Hepatocyte (in vitro differentiated cells): ENCODE measurements around the gene LHPP. TPM values are rescaled to one million over a fixed set of nuclear protein-coding genes. Genes with fewer than 3 reads are reported as not detected.
"Not testable (repeated sequence)": the region's sequence is repeated elsewhere in the genome, so short reads cannot be mapped to it uniquely, and the experiment has no call there.

Experiments used
- DNase-seq: peaks from one replicate; pipeline ENCODE4 v3.0.0-alpha.2; 2016; ENCODE audit warnings: low spot score
- H2AFZ ChIP-seq: fragments of 200-600 bp; sonication (generic); 2 replicates; pipeline ENCODE4 v1.6.0; 2016; ENCODE audit warnings: antibody characterized with exemption, mild to moderate bottlenecking
- H3K27ac ChIP-seq: fragments of 200-600 bp; sonication (generic); 2 replicates; pipeline ENCODE4 v1.5.1; 2016; ENCODE audit warnings: mild to moderate bottlenecking
- H3K27me3 ChIP-seq: fragments of 200-600 bp; sonication (generic); 2 replicates; pipeline ENCODE4 v1.6.1; 2016
- H3K36me3 ChIP-seq: fragments of 200-600 bp; sonication (generic); replicated peaks from 2 replicates; pipeline ENCODE4 v1.5.1; 2016; ENCODE audit warnings: low read depth; ENCODE audit not compliant: insufficient read depth
- H3K4me1 ChIP-seq: fragments of 200-600 bp; sonication (generic); 2 replicates; pipeline ENCODE4 v1.5.1; 2016; ENCODE audit warnings: mild to moderate bottlenecking, moderate library complexity; ENCODE audit not compliant: insufficient read depth
- H3K4me2 ChIP-seq: fragments of 200-600 bp; sonication (generic); 2 replicates; pipeline ENCODE4 v1.6.0; 2016
- H3K4me3 ChIP-seq: fragments of 200-600 bp; sonication (generic); 2 replicates; pipeline ENCODE4 v1.5.1; 2016; ENCODE audit warnings: mild to moderate bottlenecking
- H3K79me2 ChIP-seq: fragments of 200-600 bp; sonication (generic); 2 replicates; pipeline ENCODE4 v1.6.0; 2017; ENCODE audit warnings: mild to moderate bottlenecking
- H3K9me2 ChIP-seq: fragments of 200-600 bp; sonication (generic); replicated peaks from 2 replicates; pipeline ENCODE4 v1.6.0; 2017; ENCODE audit warnings: mild to moderate bottlenecking; ENCODE audit not compliant: insufficient read depth
- H3K9me3 ChIP-seq: fragments of 200-600 bp; sonication (generic); 2 replicates; pipeline ENCODE4 v1.5.1; 2016; ENCODE audit warnings: low read depth, mild to moderate bottlenecking
- H4K20me1 ChIP-seq: fragments of 200-600 bp; sonication (generic); 2 replicates; pipeline ENCODE4 v1.6.0; 2016; ENCODE audit warnings: mild to moderate bottlenecking; ENCODE audit not compliant: insufficient read depth, poor library complexity, severe bottlenecking
- EZH2 ChIP-seq: fragments of 200-600 bp; sonication (generic); IDR thresholded peaks from 2 replicates; pipeline ENCODE4 v1.6.1; 2016; ENCODE audit warnings: antibody characterized with exemption, mild to moderate bottlenecking, borderline replicate concordance
- EZH2phosphoT487 ChIP-seq: fragments of 200-600 bp; sonication (generic); IDR thresholded peaks from one replicate; pipeline ENCODE4 v1.6.1; 2018; ENCODE audit warnings: antibody characterized with exemption, mild to moderate bottlenecking, low read depth, moderate library complexity; ENCODE audit not compliant: unreplicated experiment, severe bottlenecking
- WGBS: methylation state at CpG from one replicate; pipeline ENCODE4 v1.1.6; 2016; ENCODE audit warnings: low lambda C conversion rate; ENCODE audit errors: missing lambda C conversion rate; 5-methylcytosine and 5-hydroxymethylcytosine counted together
- polyA plus RNA-seq: library from polyadenylated mRNA; unstranded; fragments of >200 nt; fragmentation: Nextera tagmentation; extraction: Ambion mirVana; gene quantifications from 2 replicates; pipeline ENCODE4 v1.2.1, GENCODE V29; 2016
- total RNA-seq: library from RNA; depleted of rRNA; stranded (reverse); fragments of >200 nt; gene quantifications from 2 replicates; pipeline ENCODE4 v1.2.3, GENCODE V29; 2014
- TF ChIP-seq, protein P1 (sequence below): fragments of 200-600 bp; sonication (generic); IDR thresholded peaks from 2 replicates; pipeline ENCODE4 v1.5.1; 2016; ENCODE audit warnings: antibody characterized with exemption, mild to moderate bottlenecking; ENCODE audit not compliant: poor library complexity

The LHPP gene
- total and polyA plus RNA-seq, 2 experiments from 2014 or later, result 29.4 to 30.3 TPM

DNA sequence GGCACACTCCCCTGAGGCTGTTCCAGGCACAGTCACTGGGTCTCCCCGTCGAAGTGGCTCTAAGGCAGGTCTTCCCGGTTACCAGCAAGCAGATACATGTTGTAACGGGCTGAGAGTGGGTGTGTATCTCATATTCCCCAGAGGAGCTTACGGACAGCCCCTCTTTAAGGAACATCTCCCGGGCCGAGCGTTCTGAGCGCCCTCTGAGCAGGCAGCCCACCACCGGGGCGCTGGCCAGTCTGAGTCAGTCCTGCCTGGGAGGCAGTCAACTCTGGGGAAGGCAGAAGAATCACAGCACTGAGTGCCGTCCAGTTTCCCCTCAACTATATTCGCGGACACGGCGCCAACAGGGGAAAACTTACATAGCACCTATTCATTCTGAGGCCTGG lies 117.4 kb downstream of the LHPP start:
- Histone ChIP-seq H3K9me2 (no peaks in the 10 kb centered on the region), H3K36me3 (no peaks in the 10 kb centered on the region), H3K27ac (no peak overlapping the region), H2AFZ (no peak overlapping the region), H3K4me2 (no peak overlapping the region), H3K9me3 (no peaks in the 10 kb centered on the region), H3K79me2 (no peaks in the 10 kb centered on the region), H3K4me1 (no peaks in the 10 kb centered on the region), H4K20me1 (no peaks in the 10 kb centered on the region), H3K4me3 (no peak overlapping the region), H3K27me3 (no peaks in the 10 kb centered on the region)
- no peak for TF ChIP-seq EZH2phosphoT487
- TF ChIP-seq EZH2, result no peak
- TF ChIP-seq, protein P1, sequence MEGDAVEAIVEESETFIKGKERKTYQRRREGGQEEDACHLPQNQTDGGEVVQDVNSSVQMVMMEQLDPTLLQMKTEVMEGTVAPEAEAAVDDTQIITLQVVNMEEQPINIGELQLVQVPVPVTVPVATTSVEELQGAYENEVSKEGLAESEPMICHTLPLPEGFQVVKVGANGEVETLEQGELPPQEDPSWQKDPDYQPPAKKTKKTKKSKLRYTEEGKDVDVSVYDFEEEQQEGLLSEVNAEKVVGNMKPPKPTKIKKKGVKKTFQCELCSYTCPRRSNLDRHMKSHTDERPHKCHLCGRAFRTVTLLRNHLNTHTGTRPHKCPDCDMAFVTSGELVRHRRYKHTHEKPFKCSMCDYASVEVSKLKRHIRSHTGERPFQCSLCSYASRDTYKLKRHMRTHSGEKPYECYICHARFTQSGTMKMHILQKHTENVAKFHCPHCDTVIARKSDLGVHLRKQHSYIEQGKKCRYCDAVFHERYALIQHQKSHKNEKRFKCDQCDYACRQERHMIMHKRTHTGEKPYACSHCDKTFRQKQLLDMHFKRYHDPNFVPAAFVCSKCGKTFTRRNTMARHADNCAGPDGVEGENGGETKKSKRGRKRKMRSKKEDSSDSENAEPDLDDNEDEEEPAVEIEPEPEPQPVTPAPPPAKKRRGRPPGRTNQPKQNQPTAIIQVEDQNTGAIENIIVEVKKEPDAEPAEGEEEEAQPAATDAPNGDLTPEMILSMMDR, result no peak
- 88% methylated on average over 16 of the region's 16 CpGs for WGBS
- no peak for DNase-seq

DNA sequence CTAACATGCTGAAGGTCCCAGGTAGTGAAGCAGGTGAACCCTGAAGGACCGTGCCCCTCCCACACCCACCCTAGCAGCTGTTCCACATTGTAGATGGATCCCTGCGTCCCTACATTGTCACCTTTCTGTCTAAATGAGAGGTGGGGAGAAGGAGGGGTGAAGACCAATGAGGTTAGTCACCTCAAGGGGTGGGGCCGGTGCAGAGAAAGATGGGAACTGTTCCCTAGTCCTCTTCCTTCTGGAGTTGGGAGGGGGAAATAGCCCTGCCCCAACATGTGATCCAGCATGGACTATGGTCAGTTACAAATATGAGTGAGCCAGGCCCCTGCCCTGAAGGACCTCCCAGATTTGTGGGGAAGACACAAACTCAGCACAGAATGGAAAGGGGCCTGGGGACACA lies 124.5 kb downstream of the LHPP start:
- H3K9me3 ChIP-seq, result no peaks in the 10 kb centered on the region
- H3K36me3 ChIP-seq, result no peaks in the 10 kb centered on the region
- H4K20me1 ChIP-seq, result no peaks in the 10 kb centered on the region
- no peak for DNase-seq
- no peak overlapping the region for H2AFZ ChIP-seq
- H3K27me3 ChIP-seq, result no peaks in the 10 kb centered on the region
- H3K4me1 ChIP-seq, result peaks cover 14% of the 10 kb centered on the region
- no peak overlapping the region for H3K27ac ChIP-seq
- no peaks in the 10 kb centered on the region for H3K79me2 ChIP-seq
- no peak overlapping the region for H3K4me3 ChIP-seq
- H3K4me2 ChIP-seq, result no peak overlapping the region
- WGBS, result 89% methylated on average over 3 of the region's 3 CpGs
- TF ChIP-seq EZH2phosphoT487, result no peak
- TF ChIP-seq, protein P1, result no peak
- TF ChIP-seq EZH2, result no peak
- H3K9me2 ChIP-seq, result no peaks in the 10 kb centered on the region

DNA sequence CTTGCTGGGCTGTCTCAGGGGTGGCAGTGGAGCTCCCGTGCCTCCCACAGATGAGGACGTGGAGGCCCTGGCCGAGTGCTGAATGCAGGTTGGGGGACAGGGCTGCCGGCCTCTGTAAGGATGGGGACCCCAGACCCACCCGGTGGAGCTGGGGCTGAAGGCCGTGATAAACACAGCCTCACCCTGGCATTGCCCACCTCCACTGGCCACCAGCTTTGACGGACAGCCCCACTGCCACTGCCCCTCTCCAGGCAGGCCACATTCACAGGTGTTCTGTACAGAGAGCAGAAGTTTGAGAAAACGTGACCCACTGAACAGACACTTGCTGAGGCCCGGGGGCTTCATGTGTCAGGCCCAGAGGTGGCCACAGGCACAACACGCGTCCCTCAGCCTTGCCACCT lies 126.2 kb downstream of the LHPP start:
- H3K4me2 ChIP-seq, result no peak overlapping the region
- H3K9me3 ChIP-seq, result no peaks in the 10 kb centered on the region
- H3K27ac ChIP-seq, result peak overlapping the region; percentile 72
- H3K4me1 ChIP-seq, result peaks cover 14% of the 10 kb centered on the region
- no peaks in the 10 kb centered on the region for H3K9me2 ChIP-seq
- no peaks in the 10 kb centered on the region for H3K79me2 ChIP-seq
- H3K36me3 ChIP-seq, result no peaks in the 10 kb centered on the region
- DNase-seq, result no peak
- H4K20me1 ChIP-seq, result no peaks in the 10 kb centered on the region
- no peaks in the 10 kb centered on the region for H3K27me3 ChIP-seq
- TF ChIP-seq EZH2phosphoT487, result no peak
- no peak for TF ChIP-seq EZH2
- TF ChIP-seq, protein P1, result no peak
- H3K4me3 ChIP-seq, result no peak overlapping the region
- no peak overlapping the region for H2AFZ ChIP-seq
- 96% methylated on average over 11 of the region's 11 CpGs for WGBS

DNA sequence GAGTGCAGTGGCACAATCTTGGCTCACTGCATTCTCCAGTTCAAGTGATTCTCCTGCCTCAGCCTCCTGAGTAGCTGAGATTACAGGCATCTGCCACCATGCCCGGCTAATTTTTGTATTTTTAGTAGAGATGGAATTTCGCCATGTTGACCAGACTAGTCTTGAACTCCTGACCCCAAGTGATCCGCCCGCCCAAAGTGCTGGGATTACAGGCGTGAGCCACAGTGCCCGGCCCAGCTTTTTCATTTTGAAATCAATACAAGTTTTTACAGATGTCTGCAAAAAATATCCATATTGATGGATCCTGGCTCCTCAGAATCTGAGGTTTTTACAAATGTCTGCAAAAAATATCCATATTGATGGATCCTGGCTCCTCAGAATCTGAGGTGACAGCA lies 126.7 kb downstream of the LHPP start:
- H3K4me3 ChIP-seq, H2AFZ ChIP-seq, DNase-seq, H3K27me3 ChIP-seq, H4K20me1 ChIP-seq, H3K9me2 ChIP-seq, H3K79me2 ChIP-seq, H3K4me2 ChIP-seq, H3K36me3 ChIP-seq, H3K9me3 ChIP-seq: not testable (repeated sequence)
- WGBS, result 78% methylated on average over 6 of the region's 6 CpGs
- peaks cover 14% of the 10 kb centered on the region for H3K4me1 ChIP-seq
- peak overlapping the region; percentile 72 for H3K27ac ChIP-seq
